ENCODE results near the gene ADAMTSL1.
"Not testable (repeated sequence)": the region's sequence is repeated elsewhere in the genome, so short reads cannot be mapped to it uniquely, and the experiment has no call there.

DNA sequence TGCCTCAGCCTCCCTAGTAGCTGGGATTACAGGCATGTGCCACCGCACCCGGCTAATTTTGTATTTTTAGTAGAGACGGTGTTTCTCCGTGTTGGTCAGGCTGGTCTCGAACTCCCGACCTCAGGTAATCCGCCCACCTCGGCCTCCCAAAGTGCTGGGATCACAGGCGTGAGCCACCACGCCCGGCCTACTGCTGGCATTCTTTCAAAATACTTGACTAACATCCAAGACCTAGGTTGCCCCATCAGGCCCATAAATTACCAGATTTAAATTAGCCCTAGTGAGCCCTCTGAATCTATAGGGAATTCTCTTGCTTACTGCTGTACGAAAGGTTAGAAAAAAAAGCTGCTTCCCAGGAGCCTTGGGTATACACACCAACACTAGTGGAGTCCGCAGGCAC is 456.7 kb downstream of the ADAMTSL1 start:
- not testable (repeated sequence) for TF ChIP-seq CTCF, POLR2A (IDR thresholded peaks at IDR 0.05)

Measured in right lobe of liver (tissue), 4 donors.